ENCODE results near the gene BPGM. TPM values are rescaled to one million over a fixed set of nuclear protein-coding genes. Genes with fewer than 3 reads are reported as not detected.

The BPGM gene
- total RNA-seq, 1 donor = 5.9 TPM

DNA sequence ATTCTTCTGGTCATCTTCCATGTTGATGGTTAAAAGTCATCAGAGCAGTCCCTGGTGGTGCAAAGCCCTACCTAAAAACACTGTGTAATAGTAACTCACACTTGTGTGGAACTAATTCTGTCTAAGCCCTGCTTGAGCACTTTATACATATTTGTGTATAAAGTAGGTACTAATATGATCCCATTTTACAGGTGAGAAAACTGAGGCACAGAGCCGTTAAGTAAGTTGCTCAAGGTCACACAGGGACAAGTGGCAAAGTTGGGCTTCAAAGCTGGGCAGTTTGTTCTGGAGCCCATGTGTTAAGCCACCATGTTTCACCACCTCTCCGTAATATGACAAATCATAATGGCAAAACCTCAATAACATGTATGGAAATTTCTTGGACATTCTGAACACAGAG is 48.1 kb downstream of the BPGM start:
- no peak for DNase-seq (ENCODE audit: low read depth in 2 of 3, low spot score in 2 of 3)

DNA sequence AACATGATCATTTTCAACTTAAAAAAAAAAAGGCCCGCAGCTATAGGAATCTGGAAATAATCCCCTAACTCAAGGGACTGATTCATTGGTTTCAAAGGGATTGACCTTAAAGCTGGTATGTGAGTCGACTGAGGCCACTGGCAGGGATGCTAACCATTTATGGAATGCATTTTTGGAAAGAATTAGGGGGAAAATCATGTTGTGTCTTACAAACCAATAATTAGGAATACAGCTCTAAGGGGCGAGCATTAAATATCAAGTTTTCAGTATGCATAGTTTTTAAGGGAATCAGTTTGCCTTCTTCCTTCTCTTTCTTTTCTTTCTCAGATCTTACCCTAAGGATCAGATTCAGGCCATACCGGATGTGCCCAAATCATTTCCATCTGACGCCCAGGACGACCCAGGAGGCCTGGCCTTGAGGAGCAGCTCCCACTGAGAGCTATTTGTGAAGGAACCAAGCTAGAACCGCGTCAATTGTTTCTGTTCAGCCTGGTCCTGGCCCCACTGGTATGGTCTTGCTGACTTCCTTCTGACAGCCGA is 48.7 kb downstream of the BPGM start:
- DNase-seq (ENCODE audit: low read depth in 2 of 3, low spot score in 2 of 3) = no peak

DNA sequence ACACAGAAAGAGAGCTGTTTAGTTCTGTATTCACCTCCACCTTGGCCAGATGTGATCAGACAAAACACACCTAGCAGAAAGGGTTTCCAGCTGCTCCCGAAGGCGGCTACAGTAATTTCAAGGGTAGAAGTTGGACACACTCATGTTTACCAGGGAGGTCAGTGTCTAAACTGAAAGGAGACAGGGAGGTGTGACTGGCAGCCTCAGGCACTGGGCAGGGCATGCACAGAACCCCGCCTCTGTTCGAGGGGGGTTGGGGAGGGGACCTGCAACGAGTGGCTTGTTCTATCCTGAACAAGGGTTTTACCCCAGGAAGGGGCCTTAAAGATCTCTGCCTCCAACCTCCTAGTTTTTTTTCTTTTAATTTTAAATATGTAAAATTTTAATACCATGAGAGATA is 49.6 kb downstream of the BPGM start:
- no peak for DNase-seq (ENCODE audit: low read depth in 2 of 3, low spot score in 2 of 3)

DNA sequence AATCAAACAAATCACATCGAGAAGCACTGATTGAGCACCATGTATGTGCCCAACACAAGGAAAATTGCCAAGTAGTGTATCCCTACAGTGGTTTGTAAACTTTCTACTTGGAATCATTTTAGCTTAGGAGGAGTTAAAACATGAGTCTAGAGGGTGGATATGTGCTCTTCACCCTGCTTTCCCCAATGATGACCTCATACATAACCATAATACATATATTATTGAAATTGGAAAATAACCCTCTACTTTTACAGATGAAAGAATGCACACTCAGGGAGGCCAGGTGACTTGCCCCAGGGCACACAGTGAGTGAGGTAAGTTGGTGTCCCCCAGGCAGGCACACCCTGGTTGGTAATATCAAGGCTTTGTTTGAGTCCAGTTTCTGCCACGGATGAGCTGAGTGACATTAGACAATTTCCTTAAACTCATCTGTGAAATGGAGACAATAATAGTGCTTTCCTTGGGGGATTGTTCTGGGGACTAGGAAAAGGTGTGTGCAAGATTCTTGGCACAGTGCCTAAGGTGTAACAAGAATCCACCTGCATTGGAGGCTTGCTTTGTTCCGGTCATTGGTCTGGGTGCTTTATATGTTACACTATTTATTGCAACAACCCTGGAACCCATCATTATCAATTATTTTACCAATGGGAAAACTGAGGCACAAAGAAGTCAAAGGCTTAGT is 50.7 kb downstream of the BPGM start:
- no peak for DNase-seq (ENCODE audit: low read depth in 2 of 3, low spot score in 2 of 3)

DNA sequence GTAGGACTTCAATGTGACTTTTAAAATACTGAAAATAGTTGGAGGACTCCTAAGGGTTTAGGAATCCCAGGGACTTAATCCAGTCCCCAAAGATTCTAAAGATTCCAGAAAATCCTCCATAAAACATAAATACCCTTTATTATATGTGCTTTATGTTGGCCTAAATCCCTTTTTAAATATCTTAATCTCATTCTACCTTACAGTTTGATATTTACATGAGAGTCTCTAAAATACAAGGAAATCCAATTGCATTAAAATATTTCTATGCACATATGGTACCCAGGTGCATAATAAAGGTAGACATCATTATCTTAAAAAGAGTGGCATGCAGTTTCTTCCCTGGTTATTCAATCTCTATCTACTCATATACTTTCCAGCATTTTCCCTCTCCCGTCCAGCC is 51.8 kb downstream of the BPGM start:
- no peak for DNase-seq (ENCODE audit: low read depth in 2 of 3, low spot score in 2 of 3)

DNA sequence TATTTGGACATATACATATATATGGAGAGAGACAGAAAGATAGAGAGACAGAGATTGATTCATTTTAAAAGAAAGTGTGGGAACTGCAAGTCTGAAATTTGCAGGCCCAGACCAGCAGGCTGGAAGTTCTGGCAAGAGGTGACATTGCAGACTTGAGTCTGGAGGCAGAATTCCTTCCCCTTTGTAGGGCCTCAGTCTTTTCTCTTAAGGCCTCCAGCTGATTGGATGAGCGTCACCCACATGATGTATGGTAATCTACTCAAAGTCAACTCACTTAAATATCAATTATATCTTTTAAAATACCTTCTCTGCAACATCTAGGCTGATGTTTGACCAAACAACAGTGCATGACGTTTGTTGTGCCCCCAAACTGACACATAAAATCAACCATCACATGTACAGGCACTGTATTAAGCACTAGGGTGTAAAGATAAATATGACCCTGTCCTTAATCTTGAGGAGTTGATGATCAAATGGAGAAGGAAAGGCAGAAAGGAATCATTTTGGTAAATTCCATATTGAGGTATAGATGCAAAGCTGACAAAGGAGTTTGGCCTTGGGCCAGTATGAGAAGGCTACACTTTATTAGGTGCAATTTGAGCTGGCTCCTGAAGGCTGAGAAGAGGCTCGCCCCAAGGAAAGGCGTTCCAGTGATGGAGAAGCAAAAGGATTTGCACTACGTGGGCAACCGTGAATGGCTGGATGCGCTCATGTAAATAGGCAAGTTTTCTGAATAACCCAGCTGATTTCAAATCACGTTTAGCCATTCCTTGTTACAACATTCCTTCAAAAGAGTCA is 52.6 kb downstream of the BPGM start:
- DNase-seq (ENCODE audit: low read depth in 2 of 3, low spot score in 2 of 3) = no peak

DNA sequence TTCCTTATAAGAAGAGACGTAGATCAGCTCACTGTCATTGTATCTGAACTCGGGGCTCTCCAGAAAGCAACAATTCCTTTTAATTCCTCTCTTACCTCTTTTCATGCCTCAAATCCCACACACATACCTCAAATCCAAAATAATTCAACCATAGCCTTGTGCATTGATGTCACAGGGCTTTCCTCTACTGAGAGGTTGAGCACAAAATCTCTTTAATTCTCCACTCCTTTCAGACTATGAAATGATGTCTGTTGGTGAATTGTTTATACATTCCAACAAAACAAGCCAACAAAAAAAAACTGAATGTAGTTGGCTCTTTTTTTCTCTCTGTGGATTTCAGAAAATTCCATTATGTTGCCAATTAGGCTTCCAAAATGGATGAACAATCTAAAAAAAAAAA is 53.2 kb downstream of the BPGM start:
- DNase-seq (ENCODE audit: low read depth in 2 of 3, low spot score in 2 of 3) = no peak

DNA sequence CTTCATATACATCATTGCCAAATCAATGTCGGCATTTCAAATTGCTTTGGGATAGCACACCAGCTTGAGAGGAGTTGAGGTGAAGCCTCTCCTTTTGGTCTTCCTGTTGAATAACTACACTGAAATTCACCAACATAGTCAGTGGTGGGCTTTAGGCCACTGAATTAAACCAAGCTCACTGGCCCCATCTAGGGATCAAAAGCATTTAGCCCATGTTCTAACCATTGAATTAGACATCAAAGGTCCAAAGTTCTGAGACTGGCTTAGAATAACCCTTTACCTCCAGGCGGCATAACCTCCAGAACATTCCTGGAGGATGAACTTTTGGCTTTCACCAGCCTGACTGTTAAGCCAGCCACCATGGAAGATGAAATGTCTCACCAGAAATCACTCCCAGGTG is 54.6 kb downstream of the BPGM start:
- peak in 2 of 3 donors; percentile 40 to 71 for DNase-seq (ENCODE audit: low read depth in 2 of 3, low spot score in 2 of 3)

DNA sequence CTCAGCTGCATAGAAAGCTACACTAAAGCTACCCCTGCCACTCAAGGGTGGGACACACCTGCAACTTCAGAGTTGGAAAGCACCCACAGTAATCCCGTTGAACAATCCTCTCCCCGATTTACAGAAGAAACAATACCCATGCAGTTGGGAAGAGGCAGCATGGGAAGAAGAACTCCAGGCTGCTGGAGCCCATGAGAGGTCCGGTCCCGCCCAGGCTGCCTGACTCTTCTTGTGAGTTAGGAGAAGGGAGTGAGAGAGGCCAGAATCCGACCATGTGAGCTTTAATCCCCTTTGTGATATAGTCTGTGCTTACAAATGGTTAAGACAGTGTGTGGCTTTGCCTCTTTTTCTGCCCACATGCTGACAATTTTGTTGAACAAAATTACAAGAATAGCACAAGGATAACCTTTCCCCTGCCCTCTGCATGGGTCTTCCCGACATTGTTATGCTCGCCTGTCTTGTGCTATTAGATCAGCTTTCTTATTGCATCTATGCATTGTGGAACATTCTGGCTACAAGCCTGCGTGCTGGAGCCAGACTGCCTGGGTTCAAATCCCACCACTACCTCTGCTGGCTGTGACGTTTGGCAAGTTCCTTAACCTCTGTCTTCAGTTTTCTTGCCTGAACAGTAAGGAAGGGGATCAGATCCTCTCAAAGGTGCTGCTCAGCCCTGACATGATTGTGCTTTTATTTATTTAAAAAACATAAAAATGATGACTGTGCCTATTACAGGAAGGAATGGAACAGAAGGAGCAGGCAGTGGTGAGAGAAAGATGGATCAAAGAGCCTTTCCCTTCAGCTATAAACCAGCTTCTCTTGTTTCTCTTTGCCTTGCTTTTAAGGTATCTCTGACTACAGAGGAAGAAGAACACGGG is 56.0 kb downstream of the BPGM start:
- DNase-seq (ENCODE audit: low read depth in 2 of 3, low spot score in 2 of 3) = no peak

DNA sequence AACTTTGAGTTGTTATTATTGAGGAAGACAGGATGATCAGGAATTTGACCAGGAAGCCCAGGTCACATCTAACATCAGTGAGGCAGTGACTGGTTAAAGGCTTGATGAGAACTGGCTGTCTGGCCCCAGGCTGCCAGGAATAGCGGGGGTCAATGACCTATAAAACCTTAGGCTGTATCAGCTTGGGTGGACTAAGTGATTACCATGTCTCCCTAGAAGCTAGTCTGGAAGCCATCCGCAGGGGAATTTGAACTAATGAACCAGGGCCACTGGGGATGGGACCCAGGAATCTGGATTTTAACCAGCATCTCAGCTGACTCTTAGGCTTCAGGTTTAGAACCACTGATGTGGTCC is 56.6 kb downstream of the BPGM start:
- no peak for DNase-seq (ENCODE audit: low read depth in 2 of 3, low spot score in 2 of 3)

DNA sequence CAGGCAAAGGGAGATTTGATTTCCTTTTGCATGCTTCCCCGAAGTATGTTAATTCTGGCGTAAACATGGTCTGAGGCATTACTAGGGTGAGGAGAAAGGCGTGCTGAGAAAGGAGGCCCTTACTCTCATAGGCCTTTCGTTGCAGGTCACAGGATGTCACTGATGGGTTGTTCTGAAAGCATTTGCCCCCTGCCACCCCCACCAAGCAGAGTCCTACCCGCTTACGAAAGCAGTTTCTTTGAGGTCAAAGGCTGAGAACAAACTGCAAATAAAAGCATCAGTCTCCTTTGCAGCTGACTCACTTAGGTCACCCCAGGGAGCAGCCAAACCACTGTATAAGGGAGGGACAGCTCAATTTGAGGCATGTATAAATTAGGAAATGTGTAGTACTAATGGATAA is 57.1 kb downstream of the BPGM start:
- no peak for DNase-seq (ENCODE audit: low read depth in 2 of 3, low spot score in 2 of 3)

DNA sequence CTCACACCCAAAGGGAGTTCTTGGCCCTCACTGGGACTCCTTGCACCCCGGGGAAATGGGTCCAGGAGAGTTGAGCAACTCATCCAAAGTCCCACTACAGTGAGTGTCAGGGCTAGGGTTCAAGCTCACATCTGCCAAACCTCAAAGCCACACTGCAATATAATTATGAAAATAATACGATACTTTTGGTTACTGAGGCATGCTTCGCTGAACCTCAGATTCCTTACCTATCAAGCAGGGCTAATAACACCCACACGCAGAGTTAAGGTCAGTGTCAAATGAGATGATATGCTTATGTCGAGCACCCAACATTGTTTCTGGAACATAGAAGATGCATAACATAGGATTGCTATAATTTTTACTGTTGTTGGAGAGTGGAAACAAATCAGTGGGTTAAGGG is 58.2 kb downstream of the BPGM start:
- DNase-seq (ENCODE audit: low read depth in 2 of 3, low spot score in 2 of 3) = no peak

DNA sequence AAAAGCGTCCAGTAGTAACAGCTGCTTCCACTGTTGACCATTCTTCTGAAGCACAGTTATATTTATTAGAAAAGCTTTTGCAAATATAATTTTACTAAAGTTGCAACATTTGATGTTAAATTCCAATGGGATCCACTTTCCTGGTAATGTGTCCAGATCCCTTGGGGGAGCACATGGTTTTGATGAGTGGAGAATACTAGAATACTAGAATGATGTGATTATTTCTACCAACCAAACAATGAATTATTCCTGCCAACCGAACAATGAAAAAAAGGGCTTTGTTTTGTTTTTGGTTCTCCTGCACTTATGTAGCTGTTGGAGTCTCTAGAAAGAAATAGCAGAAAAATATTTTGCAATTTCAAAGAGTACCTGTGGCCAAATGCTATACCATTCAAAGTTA is 59.1 kb downstream of the BPGM start:
- DNase-seq (ENCODE audit: low read depth in 2 of 3, low spot score in 2 of 3) = no peak

DNA sequence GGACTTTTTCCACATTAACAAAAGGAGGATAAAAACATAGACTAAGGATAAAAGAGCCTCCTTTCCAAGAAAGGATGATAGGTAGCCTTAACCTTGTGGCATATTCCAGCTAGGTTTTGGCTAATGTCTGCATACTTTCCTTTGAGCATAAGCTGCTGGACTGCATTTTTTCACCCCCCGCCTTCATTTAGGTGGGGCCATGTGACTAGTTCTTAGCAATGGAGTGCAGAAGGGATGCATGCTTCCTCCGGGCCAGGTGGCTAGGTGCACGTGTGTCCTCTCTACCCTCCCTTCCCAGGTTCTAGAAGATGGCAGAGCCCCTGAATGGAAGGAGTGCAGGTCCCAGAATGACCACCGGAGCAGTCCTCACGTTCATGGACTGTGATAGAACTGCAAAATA is 59.8 kb downstream of the BPGM start:
- DNase-seq (ENCODE audit: low read depth in 2 of 3, low spot score in 2 of 3) = no peak

DNA sequence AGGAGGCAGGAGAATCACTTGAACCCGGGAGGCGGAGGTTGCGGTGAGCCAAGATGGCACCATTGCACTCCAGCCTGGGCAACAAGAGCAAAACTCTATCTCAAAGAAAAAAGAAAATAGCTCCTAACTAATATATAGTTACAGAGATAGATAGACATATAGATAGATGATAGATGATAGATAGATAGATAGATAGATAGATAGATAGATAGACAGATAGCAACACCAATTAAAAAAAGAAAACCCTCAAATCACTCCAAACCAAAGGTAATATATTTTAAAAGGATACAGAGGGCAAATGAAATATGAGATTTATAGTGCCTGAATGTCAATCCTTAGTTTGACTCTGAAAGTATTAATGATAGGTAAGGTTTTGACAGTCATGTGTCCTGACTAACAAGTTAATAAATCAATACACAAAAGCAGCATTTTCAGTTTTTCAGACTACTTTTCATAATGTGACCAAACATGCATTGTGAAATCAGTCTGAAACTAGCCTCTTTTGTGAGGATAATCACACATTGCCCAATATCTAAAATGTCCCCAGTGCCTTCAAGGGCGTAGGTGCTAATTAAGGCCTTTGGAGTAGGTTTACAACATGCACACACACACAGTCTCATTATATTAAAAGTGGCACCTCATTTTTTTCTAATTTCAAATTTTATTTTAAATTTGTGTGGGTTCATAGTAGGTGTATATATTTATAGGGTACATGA is 61.2 kb downstream of the BPGM start:
- no peak for DNase-seq (ENCODE audit: low read depth in 2 of 3, low spot score in 2 of 3)

DNA sequence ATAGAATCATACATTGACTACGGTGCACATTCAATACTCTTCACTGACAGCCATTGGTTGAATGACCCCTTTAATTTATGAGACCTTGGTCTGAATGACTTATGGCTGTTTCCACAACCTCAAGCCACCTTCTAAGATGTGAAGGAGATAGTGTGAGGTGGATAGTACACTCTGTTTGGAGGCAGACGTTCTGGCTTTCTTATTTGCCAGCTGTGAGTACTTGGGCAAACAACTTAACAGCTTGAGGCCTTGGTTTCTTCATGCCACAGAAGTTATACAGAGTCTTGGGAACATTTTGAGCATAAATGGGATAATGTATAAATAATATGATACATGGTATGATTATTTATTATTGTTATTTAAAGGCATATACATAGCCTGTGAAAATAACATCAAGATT is 62.0 kb downstream of the BPGM start:
- DNase-seq (ENCODE audit: low read depth in 2 of 3, low spot score in 2 of 3) = no peak

DNA sequence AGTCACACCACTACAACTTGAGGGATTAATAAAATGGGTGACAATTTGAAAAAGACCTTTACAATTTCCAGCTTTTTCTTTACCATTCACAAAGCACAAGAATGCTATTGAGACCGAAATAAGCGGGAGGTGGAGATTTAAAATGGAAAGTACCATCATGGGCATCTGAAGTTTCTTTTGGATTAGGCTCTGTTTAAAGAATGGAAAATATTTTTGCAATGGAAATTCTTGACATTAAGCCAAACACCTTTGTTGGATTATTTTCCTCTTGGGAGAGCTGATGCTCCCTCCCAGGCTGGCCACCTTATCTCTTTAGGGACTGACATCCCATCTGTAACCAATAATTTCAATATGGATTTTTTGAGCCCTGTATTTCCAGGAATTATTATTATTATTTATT is 62.5 kb downstream of the BPGM start:
- no peak for DNase-seq (ENCODE audit: low read depth in 2 of 3, low spot score in 2 of 3)

DNA sequence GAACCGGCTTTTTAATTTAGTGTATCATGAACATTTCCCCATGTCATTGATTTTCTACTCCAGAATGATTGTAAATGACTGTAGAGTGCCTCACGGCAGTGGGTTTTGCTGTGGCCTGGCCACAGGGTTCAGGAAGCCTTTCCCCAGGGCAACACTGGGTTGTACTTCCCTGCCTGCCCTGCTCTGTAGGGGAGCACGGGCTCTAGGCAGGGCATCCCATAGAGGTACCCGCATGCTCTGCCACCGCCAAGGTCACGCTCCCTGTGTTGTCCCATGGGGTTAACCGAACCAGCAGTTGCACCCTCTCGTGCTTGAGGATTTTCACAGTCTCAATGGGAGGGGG is 63.8 kb downstream of the BPGM start:
- no peak for DNase-seq (ENCODE audit: low read depth in 2 of 3, low spot score in 2 of 3)

DNA sequence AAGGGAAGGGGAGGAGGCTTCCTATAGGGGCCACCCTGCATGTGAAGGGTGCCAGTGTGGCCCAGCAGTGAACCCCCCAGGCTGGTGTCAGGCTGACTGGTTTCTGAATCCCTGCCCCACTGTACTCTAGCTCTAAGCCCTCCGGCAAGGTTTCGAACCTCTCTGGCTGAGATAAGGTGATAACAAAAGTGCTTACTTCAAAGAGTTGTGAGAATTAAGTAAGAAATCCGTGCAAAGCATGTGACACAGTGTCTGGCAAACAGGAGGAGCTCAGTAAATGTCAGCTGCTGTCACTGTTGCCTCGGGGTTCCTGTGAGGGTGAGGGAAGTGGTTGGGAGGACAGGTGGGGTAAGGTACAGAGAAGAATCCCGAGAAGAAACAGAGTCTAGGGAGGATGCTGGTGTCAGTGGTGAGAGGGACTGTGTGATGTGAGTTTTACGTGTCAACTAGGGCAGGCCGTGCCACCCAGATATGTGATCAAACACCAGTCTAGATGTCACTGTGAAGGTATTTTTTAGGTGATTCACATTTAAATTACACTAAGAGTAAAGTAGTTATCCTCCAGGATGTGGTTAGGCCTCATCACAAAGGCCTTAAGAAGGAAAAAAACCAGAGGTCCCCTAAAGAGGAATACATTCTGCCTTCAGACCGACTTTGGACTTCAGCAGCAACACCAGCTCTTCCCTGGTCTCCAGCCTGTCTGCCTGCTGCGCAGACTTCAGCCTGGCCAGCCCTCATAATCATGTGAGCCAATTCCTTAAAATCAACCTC is 64.4 kb downstream of the BPGM start:
- DNase-seq (ENCODE audit: low read depth in 2 of 3, low spot score in 2 of 3) = peak in 1 of 3 donors; percentile 45

DNA sequence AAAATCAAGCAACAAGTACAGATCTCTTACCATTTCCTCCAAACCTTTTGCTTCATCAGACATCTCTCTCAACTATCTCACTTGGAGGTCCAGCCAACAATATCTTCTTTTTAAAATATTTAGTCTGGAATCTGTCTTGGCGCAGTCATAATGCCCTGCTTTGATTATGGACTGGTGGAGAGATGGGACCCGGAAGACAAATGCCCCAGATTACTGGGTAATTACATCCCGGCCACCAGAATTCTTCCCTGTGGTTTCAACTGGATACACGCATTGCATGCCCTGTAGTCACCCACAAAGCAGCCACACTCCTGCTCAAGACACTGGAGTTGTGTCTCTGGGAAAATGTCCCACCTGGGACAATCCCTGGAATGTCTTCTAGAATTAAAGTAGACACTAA is 65.5 kb downstream of the BPGM start:
- no peak for DNase-seq (ENCODE audit: low read depth in 2 of 3, low spot score in 2 of 3)

All from hematopoietic multipotent progenitor cell (in vitro differentiated cells).